H9 (cell line): ENCODE results near the gene CYP27B1. TPM values are rescaled to one million over a fixed set of nuclear protein-coding genes. Genes with fewer than 3 reads are reported as not detected.

ENCODE experiments used
- DNase-seq: peaks from one replicate; pipeline ENCODE4 v3.0.0-alpha.2; 2017
- H2AFZ ChIP-seq: one replicate; pipeline ENCODE4 v1.6.1; 2013; ENCODE audit warnings: mild to moderate bottlenecking, low read length, control low read depth, moderate library complexity
- H2AK5ac ChIP-seq: 2 replicates; pipeline ENCODE4 v1.6.1; 2013; ENCODE audit warnings: low read length, control low read depth, mixed read lengths; ENCODE audit not compliant: insufficient read length
- H2BK120ac ChIP-seq: one replicate; pipeline ENCODE4 v1.6.1; 2013; ENCODE audit warnings: low read depth, mild to moderate bottlenecking, low read length, control low read depth, inconsistent platforms; ENCODE audit not compliant: poor library complexity, severe bottlenecking
- H2BK12ac ChIP-seq: 2 replicates; pipeline ENCODE4 v1.6.1; 2013; ENCODE audit warnings: low read length, control low read depth, mixed read lengths, low read depth; ENCODE audit not compliant: insufficient read length
- H2BK15ac ChIP-seq: 2 replicates; pipeline ENCODE4 v1.6.1; 2013; ENCODE audit warnings: low read depth, low read length, control low read depth
- H2BK20ac ChIP-seq: one replicate; pipeline ENCODE4 v1.6.1; 2013; ENCODE audit warnings: low read depth, mild to moderate bottlenecking, low read length, control low read depth, inconsistent platforms; ENCODE audit not compliant: poor library complexity, severe bottlenecking
- H2BK5ac ChIP-seq: 2 replicates; pipeline ENCODE4 v1.6.1; 2013; ENCODE audit warnings: low read length, control low read depth, mixed read lengths; ENCODE audit not compliant: insufficient read length
- H3K14ac ChIP-seq: 2 replicates; pipeline ENCODE4 v1.6.1; 2013; ENCODE audit warnings: low read length, control low read depth; ENCODE audit not compliant: insufficient read depth
- H3K18ac ChIP-seq: 2 replicates; pipeline ENCODE4 v1.6.1; 2013; ENCODE audit warnings: low read depth, mild to moderate bottlenecking, mixed read lengths, low read length, control low read depth; ENCODE audit not compliant: insufficient read length
- H3K23ac ChIP-seq: 2 replicates; pipeline ENCODE4 v1.6.1; 2013; ENCODE audit warnings: low read length, control low read depth, mixed read lengths, low read depth; ENCODE audit not compliant: insufficient read length
- H3K23me2 ChIP-seq: 2 replicates; pipeline ENCODE4 v1.6.1; 2013; ENCODE audit warnings: low read depth, mild to moderate bottlenecking, mixed read lengths, low read length, control low read depth; ENCODE audit not compliant: insufficient read length, poor library complexity, severe bottlenecking
- H3K27ac ChIP-seq: 2 replicates; pipeline ENCODE4 v1.5.1; 2013; ENCODE audit warnings: low read length, control low read depth, mixed read lengths, low read depth; ENCODE audit not compliant: insufficient read length
- H3K27me3 ChIP-seq: 2 replicates; pipeline ENCODE4 v1.6.1; 2013; ENCODE audit warnings: low read length, control low read depth, inconsistent platforms; ENCODE audit not compliant: insufficient read depth
- H3K4ac ChIP-seq: 2 replicates; pipeline ENCODE4 v1.6.1; 2013; ENCODE audit warnings: low read depth, mild to moderate bottlenecking, control low read depth, inconsistent platforms, low read length, moderate library complexity
- H3K4me1 ChIP-seq: 2 replicates; pipeline ENCODE4 v1.6.1; 2013; ENCODE audit warnings: low read length, control low read depth, inconsistent platforms; ENCODE audit not compliant: insufficient read depth
- H3K4me2 ChIP-seq: 2 replicates; pipeline ENCODE4 v1.6.1; 2013; ENCODE audit warnings: low read length, control low read depth, mixed read lengths; ENCODE audit not compliant: insufficient read length, insufficient read depth
- H3K56ac ChIP-seq: 2 replicates; pipeline ENCODE4 v1.6.1; 2013; ENCODE audit warnings: low read depth, mild to moderate bottlenecking, mixed read lengths, low read length, control low read depth; ENCODE audit not compliant: insufficient read length
- H3K79me1 ChIP-seq: 2 replicates; pipeline ENCODE4 v1.6.1; 2013; ENCODE audit warnings: low read depth, mild to moderate bottlenecking, moderate library complexity, low read length, control low read depth, inconsistent platforms; ENCODE audit not compliant: insufficient read depth, poor library complexity, severe bottlenecking
- H3K79me2 ChIP-seq: 2 replicates; pipeline ENCODE4 v1.6.1; 2013; ENCODE audit warnings: low read length, control low read depth, inconsistent platforms; ENCODE audit not compliant: insufficient read depth
- H3K9ac ChIP-seq: 2 replicates; pipeline ENCODE4 v1.6.1; 2013; ENCODE audit warnings: low read length, control low read depth, mixed read lengths; ENCODE audit not compliant: insufficient read length; ENCODE audit errors: extremely low read depth
- H3K9me3 ChIP-seq: one replicate; pipeline ENCODE4 v1.6.1; 2013; ENCODE audit warnings: low read depth, low read length, inconsistent platforms; ENCODE audit not compliant: control insufficient read depth
- H3T11ph ChIP-seq: one replicate; pipeline ENCODE4 v1.6.1; 2013; ENCODE audit warnings: mild to moderate bottlenecking, low read length, control low read depth, inconsistent platforms
- H4K20me1 ChIP-seq: one replicate; pipeline ENCODE4 v1.6.1; 2013; ENCODE audit not compliant: control insufficient read depth, insufficient read length, insufficient read depth
- H4K5ac ChIP-seq: 2 replicates; pipeline ENCODE4 v1.6.1; 2013; ENCODE audit warnings: low read depth, mild to moderate bottlenecking, mixed read lengths, low read length, control low read depth; ENCODE audit not compliant: insufficient read length
- H4K8ac ChIP-seq: replicated peaks from 2 replicates; pipeline ENCODE4 v1.6.1; 2013; ENCODE audit warnings: low read length, control low read depth, mixed read lengths, low read depth; ENCODE audit not compliant: insufficient read length
- H4K91ac ChIP-seq: 2 replicates; pipeline ENCODE4 v1.6.1; 2013; ENCODE audit warnings: low read depth, mild to moderate bottlenecking, moderate library complexity, mixed read lengths, low read length, control low read depth; ENCODE audit not compliant: insufficient read length
- H3K27ac Mint-ChIP-seq, 3 experiments: 2 replicates in 2 of 3; 3 replicates in 1 of 3; pipeline ENCODE4 v1.8.0; 2020 to 2021; ENCODE audit warnings: mixed read lengths in 3 of 3, mild to moderate bottlenecking in 1 of 3, moderate library complexity in 1 of 3
- H3K27me3 Mint-ChIP-seq: 2 replicates; pipeline ENCODE4 v1.8.0; 2021; ENCODE audit warnings: low read depth, mild to moderate bottlenecking, moderate library complexity, mixed read lengths
- H3K36me3 Mint-ChIP-seq, 3 experiments: 2 replicates in 2 of 3; 3 replicates in 1 of 3; pipeline ENCODE4 v1.8.0; 2020 to 2021; ENCODE audit warnings: low read depth in 3 of 3, mixed read lengths in 3 of 3; ENCODE audit not compliant: insufficient read depth in 1 of 3
- H3K4me1 Mint-ChIP-seq, 2 experiments: 2 replicates each; pipeline ENCODE4 v1.8.0; 2020; ENCODE audit warnings: mixed read lengths in 2 of 2
- H3K4me3 Mint-ChIP-seq, 2 experiments: 2 replicates in 1 of 2; 3 replicates in 1 of 2; pipeline ENCODE4 v1.8.0; 2020 to 2021; ENCODE audit warnings: mild to moderate bottlenecking in 2 of 2, mixed read lengths in 2 of 2, moderate library complexity in 1 of 2
- H3K9me3 Mint-ChIP-seq, 2 experiments: 2 replicates in 1 of 2; 3 replicates in 1 of 2; pipeline ENCODE4 v1.8.0; 2020; ENCODE audit warnings: mild to moderate bottlenecking in 2 of 2, mixed read lengths in 2 of 2, moderate library complexity in 1 of 2
- WGBS: extraction: QIAGEN DNeasy Blood & Tissue Kit; methylation state at CpG from one replicate; pipeline ENCODE4 v1.1.7; 2013; ENCODE audit warnings: missing lambda C conversion rate, low lambda C conversion rate, mixed read lengths; ENCODE audit not compliant: insufficient read length; ENCODE audit errors: extremely low coverage; 5-methylcytosine and 5-hydroxymethylcytosine counted together
- total RNA-seq: library from RNA; stranded (reverse); gene quantifications from 2 replicates; pipeline ENCODE4 v1.2.1, GENCODE V29; 2021
- TF ChIP-seq, protein P1 (sequence below): fragments of 200-600 bp; sonication (generic); conservative IDR thresholded peaks from 3 replicates; pipeline ENCODE4 v1.8.0; 2021; ENCODE audit warnings: antibody characterized with exemption, mild to moderate bottlenecking

CYP27B1 gene
- total RNA-seq, 1 experiment from 2014 or later: 6.1 TPM

DNA sequence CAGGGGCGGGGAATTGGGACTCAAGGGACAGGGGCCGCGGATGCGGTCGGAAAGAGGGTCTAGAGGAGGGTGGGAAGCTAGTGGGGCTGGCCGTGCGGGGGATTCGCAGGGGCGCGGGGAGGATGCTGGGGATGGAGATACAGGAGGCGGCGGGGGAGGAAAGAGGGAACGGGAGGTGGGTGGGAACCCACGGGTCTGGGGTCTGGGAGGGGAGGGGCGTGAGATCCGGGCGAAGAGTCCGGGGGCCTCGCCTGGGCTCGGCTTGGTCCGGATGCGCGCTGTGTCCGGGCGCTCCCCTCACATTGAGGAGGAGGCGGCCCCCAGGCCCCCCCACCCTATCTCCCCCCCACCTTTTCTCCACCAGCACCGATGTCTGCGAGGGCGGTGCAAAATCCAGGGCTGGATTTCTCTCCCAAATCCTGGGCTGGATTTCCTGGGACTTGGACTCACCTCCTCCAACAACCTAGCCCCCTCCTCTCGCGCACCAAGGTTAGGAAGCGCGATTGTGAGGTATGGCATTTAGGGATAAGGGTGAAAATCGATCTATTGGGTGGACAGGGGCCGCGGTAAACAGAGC lies 28.1 kb downstream of the CYP27B1 start, which contains the start of gene AGAP2:
TSS of gene AGAP2 (minus strand) at position 82 of the 577 bp plus-strand sequence. CDS start 496 bp downstream, outside the sequence.
- Histone ChIP-seq H3K56ac (no peak within 1 kb of the TSS), H3K23ac (no peak within 1 kb of the TSS), H2AFZ (no peak within 1 kb of the TSS), H3K4me1 (peaks cover 2% of the 10 kb centered on the region; the same call in 1 of the 2 replicates), H4K91ac (no peak within 1 kb of the TSS), H3T11ph (no peak within 1 kb of the TSS), H4K5ac (no peak within 1 kb of the TSS), H3K9me3 (no peaks in the 10 kb centered on the region), H2BK20ac (no peak within 1 kb of the TSS), H3K27me3 (peaks cover 57% of the 10 kb centered on the region), H4K20me1 (peaks cover 2% of the 10 kb centered on the region), H2BK12ac (no peak within 1 kb of the TSS), H2BK120ac (no peak within 1 kb of the TSS), H3K4me2 (peak within 1 kb of the TSS; percentile 49), H3K9ac (no peak within 1 kb of the TSS), H3K14ac (no peak within 1 kb of the TSS), H3K79me1 (no peaks in the 10 kb centered on the region), H2BK15ac (no peak within 1 kb of the TSS), H3K4ac (no peak within 1 kb of the TSS), H2AK5ac (no peak within 1 kb of the TSS), H2BK5ac (no peak within 1 kb of the TSS), H3K18ac (no peak within 1 kb of the TSS), H3K23me2 (peaks cover 16% of the 10 kb centered on the region), H3K27ac (no peak within 1 kb of the TSS), H4K8ac (no peak within 1 kb of the TSS), H3K79me2 (no peaks in the 10 kb centered on the region)
- Mint-ChIP-seq H3K9me3 (no peaks in the 10 kb centered on the region; a peak in 1 of 5 replicates), H3K4me1 (peaks cover 26 to 37% of the 10 kb centered on the region in 2 experiments), H3K27ac (no peak within 1 kb of the TSS), H3K4me3 (peak within 1 kb of the TSS; percentile 63 to 86), H3K36me3 (no peaks in the 10 kb centered on the region; a peak in 1 of 7 replicates), H3K27me3 (peaks cover 86% of the 10 kb centered on the region)
- DNase-seq: peak; percentile 79
- no CpG with 5 or more reads among the region's 36 CpGs for WGBS
- TF ChIP-seq, protein P1, sequence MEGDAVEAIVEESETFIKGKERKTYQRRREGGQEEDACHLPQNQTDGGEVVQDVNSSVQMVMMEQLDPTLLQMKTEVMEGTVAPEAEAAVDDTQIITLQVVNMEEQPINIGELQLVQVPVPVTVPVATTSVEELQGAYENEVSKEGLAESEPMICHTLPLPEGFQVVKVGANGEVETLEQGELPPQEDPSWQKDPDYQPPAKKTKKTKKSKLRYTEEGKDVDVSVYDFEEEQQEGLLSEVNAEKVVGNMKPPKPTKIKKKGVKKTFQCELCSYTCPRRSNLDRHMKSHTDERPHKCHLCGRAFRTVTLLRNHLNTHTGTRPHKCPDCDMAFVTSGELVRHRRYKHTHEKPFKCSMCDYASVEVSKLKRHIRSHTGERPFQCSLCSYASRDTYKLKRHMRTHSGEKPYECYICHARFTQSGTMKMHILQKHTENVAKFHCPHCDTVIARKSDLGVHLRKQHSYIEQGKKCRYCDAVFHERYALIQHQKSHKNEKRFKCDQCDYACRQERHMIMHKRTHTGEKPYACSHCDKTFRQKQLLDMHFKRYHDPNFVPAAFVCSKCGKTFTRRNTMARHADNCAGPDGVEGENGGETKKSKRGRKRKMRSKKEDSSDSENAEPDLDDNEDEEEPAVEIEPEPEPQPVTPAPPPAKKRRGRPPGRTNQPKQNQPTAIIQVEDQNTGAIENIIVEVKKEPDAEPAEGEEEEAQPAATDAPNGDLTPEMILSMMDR: no peak
